ENCODE results near the gene MCTP1.

DNA sequence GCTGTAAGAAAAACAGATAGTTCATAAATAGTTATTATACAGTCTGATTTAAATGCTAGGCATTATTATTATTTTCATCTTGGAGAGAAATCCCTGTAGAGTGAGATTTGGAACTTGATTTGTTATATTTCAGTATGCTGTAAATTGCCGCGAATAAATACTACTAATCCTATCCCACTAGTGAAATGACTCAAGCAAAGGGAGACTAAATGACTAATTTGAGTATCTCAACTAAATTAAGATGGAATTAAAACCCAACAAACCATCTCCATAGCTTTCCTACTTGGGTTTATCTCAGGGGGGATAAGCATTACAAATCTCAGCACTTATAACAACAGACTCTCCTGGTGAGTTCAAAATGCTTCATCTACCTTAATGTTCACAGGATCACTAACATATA, 206.0 kb downstream of the MCTP1 start:
- TF ChIP-seq, protein P1, sequence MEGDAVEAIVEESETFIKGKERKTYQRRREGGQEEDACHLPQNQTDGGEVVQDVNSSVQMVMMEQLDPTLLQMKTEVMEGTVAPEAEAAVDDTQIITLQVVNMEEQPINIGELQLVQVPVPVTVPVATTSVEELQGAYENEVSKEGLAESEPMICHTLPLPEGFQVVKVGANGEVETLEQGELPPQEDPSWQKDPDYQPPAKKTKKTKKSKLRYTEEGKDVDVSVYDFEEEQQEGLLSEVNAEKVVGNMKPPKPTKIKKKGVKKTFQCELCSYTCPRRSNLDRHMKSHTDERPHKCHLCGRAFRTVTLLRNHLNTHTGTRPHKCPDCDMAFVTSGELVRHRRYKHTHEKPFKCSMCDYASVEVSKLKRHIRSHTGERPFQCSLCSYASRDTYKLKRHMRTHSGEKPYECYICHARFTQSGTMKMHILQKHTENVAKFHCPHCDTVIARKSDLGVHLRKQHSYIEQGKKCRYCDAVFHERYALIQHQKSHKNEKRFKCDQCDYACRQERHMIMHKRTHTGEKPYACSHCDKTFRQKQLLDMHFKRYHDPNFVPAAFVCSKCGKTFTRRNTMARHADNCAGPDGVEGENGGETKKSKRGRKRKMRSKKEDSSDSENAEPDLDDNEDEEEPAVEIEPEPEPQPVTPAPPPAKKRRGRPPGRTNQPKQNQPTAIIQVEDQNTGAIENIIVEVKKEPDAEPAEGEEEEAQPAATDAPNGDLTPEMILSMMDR (conservative IDR thresholded peaks at IDR 0.05): no peak
- TF ChIP-seq ZFX (IDR thresholded peaks at IDR 0.05): no peak
